GM12864 (cell line): ENCODE data around the gene OCLN.

ENCODE experiments used
- DNase-seq: peaks from one replicate; pipeline ENCODE4 v3.0.0-alpha.2; 2011; ENCODE audit warnings: low read depth
- H3K4me3 ChIP-seq: 2 replicates; pipeline ENCODE4 v1.5.1; 2011; ENCODE audit warnings: mild to moderate bottlenecking, low read depth, low read length, control low read depth
- CTCF ChIP-seq: IDR thresholded peaks from 2 replicates; pipeline ENCODE4 v1.5.1; 2011; ENCODE audit warnings: low read depth, mild to moderate bottlenecking, moderate library complexity, low read length, control low read depth, inconsistent platforms; ENCODE audit errors: missing control alignments

The OCLN gene

GRCh38 chr5:69517763-69518212 lies 25.2 kb downstream of the OCLN start:
- no peak for TF ChIP-seq CTCF
- DNase-seq, result no peak
- H3K4me3 ChIP-seq, result no peak overlapping the region

GRCh38 chr5:69519285-69519684 lies 26.7 kb downstream of the OCLN start:
- H3K4me3 ChIP-seq, result no peak overlapping the region
- no peak for TF ChIP-seq CTCF
- no peak for DNase-seq

GRCh38 chr5:69522035-69522434 lies 29.4 kb downstream of the OCLN start:
- no peak for TF ChIP-seq CTCF
- no peak overlapping the region for H3K4me3 ChIP-seq
- DNase-seq, result no peak

- no peak for DNase-seq
- no peak for TF ChIP-seq CTCF
- H3K4me3 ChIP-seq, result no peak overlapping the region
Measured at GRCh38 chr5:69525490-69525889, 32.9 kb downstream of the OCLN start.

GRCh38 chr5:69526660-69527059 lies 34.1 kb downstream of the OCLN start:
- no peak for DNase-seq
- no peak overlapping the region for H3K4me3 ChIP-seq
- TF ChIP-seq CTCF, result no peak

GRCh38 chr5:69527128-69527770 lies 34.7 kb downstream of the OCLN start:
- no peak overlapping the region for H3K4me3 ChIP-seq
- no peak for DNase-seq
- no peak for TF ChIP-seq CTCF

- no peak overlapping the region for H3K4me3 ChIP-seq
- no peak for TF ChIP-seq CTCF
- DNase-seq, result no peak
Measured at GRCh38 chr5:69528035-69528434, 35.4 kb downstream of the OCLN start.
